ENCODE results near the gene GJC1.

DNA sequence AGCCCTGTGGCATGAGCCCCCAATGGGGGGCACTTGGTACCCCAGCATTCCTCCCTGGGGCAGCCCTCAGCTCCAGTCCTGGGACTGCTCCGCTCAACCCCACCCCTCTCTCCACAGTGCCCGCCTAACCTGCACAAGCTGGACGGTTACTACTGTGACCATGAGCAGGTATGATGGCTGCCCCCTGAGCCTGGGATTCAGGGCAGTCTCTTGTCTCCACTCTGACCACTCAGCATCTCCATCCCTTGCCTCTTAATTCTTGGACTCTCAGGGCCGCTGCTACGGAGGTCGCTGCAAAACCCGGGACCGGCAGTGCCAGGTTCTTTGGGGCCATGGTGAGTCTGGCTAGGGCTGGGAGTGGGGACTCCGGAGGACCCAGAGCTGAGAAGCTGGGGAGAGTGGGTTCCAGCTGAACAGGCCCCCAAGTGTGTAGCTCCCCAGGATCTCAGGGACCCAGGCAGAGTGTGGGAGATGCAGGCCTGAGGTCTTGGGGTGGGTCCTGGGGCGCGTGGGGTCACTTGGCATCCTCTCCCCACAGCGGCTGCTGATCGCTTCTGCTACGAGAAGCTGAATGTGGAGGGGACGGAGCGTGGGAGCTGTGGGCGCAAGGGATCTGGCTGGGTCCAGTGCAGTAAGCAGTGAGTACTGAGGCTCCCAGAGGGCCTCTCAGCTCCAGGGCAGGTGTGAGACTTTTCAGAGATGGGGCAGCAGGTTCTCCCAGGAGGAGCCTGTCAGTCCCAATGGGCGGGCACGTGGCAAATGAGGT lies 53.3 kb downstream of the GJC1 start:
- TF ChIP-seq, protein P1, sequence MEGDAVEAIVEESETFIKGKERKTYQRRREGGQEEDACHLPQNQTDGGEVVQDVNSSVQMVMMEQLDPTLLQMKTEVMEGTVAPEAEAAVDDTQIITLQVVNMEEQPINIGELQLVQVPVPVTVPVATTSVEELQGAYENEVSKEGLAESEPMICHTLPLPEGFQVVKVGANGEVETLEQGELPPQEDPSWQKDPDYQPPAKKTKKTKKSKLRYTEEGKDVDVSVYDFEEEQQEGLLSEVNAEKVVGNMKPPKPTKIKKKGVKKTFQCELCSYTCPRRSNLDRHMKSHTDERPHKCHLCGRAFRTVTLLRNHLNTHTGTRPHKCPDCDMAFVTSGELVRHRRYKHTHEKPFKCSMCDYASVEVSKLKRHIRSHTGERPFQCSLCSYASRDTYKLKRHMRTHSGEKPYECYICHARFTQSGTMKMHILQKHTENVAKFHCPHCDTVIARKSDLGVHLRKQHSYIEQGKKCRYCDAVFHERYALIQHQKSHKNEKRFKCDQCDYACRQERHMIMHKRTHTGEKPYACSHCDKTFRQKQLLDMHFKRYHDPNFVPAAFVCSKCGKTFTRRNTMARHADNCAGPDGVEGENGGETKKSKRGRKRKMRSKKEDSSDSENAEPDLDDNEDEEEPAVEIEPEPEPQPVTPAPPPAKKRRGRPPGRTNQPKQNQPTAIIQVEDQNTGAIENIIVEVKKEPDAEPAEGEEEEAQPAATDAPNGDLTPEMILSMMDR (IDR thresholded peaks at IDR 0.05; ENCODE audit: borderline replicate concordance, extremely low read depth, low read length, poor library complexity, severe bottlenecking) = no peak
- no peak for TF ChIP-seq EZH2 (IDR thresholded peaks at IDR 0.05; ENCODE audit: borderline replicate concordance, low read depth, low read length, severe bottlenecking)

All from DND-41 (cell line).